ENCODE data around the gene TMX4.

GRCh38 chr20:7993238-7993637 lies 26.3 kb downstream of the TMX4 start:
- TF ChIP-seq POLR2A (IDR thresholded peaks at IDR 0.05): no peak
- TF ChIP-seq CTCF (IDR thresholded peaks at IDR 0.05): no peak
